GM12873 (cell line): ENCODE data around the gene TNFAIP8.

Experiments
- TF ChIP-seq, protein P1 (sequence below): IDR thresholded peaks from 2 replicates; pipeline ENCODE4 v1.5.1; 2012; ENCODE audit warnings: low read depth, mild to moderate bottlenecking, moderate library complexity, low read length, control low read depth; ENCODE audit not compliant: insufficient read depth; ENCODE audit errors: missing control alignments

TNFAIP8 gene

DNA sequence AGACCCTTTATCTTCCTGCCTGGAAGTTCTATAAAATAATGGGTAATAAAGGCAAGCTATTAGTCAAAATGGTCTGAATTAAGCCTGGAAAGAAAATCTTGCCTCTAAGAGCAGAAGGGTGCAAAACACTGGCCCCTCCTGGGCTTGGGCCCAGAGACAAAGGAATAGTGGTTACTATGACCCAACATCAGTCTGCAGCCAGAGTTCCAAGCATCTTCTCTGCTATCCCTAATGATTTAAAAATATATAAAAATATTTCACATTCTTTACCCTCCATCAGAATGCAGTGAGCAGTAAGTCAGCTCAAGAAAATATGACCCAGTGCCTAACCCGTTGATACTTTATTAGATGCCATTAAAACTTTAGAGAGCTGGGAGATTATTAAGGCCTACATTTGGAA, 14.7 kb downstream of the TNFAIP8 start:
- TF ChIP-seq, protein P1, sequence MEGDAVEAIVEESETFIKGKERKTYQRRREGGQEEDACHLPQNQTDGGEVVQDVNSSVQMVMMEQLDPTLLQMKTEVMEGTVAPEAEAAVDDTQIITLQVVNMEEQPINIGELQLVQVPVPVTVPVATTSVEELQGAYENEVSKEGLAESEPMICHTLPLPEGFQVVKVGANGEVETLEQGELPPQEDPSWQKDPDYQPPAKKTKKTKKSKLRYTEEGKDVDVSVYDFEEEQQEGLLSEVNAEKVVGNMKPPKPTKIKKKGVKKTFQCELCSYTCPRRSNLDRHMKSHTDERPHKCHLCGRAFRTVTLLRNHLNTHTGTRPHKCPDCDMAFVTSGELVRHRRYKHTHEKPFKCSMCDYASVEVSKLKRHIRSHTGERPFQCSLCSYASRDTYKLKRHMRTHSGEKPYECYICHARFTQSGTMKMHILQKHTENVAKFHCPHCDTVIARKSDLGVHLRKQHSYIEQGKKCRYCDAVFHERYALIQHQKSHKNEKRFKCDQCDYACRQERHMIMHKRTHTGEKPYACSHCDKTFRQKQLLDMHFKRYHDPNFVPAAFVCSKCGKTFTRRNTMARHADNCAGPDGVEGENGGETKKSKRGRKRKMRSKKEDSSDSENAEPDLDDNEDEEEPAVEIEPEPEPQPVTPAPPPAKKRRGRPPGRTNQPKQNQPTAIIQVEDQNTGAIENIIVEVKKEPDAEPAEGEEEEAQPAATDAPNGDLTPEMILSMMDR: no peak

DNA sequence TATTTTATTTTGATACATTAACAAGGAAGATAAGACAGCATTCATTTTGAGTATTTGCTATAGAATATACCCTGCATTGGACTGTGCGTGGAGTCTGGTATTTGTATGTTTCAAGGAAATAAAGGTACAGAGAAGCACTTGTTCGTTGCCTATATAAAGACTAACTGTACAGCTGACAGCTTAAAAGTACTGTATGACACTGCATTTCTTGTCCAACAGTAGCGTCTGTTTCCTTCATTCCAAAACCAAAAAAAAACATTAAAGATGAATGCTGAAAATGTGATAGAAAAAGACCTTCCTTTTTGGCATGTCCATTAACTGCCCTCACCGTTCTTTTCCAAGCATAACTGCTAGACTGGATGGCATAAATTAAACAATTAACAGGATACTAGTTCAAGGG, 15.3 kb downstream of the TNFAIP8 start:
- TF ChIP-seq, protein P1: no peak

DNA sequence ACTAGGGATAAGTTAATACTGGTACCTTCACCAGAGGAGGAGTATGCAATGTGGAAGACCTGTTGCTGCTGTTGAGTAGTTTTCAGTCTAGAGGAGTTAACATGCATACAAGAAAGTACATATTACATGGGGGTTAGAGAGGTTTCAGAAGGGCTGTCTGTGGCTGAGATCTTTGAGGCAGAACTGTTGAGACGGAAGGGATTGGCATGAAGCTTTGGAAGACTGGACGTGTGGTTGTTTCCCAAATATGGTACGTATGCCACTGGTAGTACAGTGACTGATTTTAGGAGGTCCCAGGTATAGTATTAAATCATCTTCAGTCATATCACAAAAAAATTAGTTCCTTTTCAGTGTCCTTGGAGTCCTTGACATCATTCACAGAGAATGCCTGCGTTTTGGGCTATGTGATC, 17.6 kb downstream of the TNFAIP8 start:
- TF ChIP-seq, protein P1: no peak

DNA sequence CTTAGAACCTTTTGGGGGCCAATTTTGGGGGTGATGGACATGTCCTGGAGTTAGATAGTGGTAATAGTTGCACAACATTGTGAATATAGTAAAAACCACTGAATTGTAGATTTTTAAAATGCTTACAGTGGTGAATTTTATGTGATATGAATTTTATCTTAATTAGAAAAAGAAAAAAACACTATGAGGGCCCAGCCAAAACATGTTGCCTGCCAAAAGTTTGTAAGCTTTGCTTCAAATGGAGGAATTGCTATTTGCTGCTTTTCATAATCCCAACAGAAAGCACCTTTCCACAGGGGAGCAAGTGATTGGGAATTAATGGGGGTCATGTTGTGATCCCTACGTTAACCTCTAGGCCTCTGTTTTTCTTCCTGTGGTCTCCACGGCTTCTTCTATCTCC, 19.1 kb downstream of the TNFAIP8 start:
- TF ChIP-seq, protein P1: no peak

DNA sequence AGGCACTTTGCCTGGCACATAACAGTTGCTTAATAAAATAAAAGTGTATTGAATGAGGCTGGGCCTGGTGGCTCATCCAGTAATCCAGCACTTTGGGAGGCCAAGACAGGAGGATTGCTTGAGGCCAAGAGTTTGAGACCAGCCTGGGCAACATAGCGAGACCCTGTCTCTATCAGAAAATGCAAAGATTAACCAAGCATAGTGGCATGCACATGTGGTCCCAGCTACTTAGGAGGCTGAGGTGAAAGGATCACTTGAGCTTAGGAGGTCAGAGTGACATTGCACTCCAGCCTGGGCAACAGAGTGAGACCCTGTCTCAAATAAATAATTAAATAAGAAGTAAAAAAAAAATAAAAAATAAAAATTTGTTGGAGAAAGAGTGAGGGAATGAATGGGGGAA, 21.2 kb downstream of the TNFAIP8 start:
- TF ChIP-seq, protein P1: no peak

DNA sequence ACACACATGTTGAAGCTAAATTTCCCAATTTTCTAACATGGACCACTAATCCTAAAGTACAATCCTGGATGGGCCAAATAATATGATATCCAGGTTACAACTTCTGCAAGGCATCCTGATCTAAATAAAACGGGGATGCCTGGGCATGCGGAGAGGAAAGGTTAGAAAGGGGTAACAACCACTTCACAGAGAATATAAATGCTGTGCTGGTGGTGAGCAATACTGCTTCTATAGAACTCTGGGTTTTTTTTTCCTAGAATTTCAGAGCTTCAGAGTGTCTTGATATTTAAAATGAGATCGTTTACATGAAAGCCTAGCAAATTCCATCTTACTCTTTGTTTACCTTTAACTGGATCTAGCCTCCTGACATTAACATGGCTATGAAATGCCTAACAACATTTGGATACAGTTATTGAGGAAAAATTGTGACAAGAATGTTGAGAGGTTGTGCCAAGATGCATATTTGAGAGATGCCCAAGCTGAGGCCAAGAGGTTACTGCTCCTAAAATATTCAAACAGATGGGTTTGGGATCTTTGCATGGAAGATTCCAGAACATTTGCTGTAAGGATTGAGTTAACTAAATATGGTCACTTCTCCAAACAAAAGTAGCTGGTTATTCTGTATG, 22.4 kb downstream of the TNFAIP8 start:
- TF ChIP-seq, protein P1: no peak

DNA sequence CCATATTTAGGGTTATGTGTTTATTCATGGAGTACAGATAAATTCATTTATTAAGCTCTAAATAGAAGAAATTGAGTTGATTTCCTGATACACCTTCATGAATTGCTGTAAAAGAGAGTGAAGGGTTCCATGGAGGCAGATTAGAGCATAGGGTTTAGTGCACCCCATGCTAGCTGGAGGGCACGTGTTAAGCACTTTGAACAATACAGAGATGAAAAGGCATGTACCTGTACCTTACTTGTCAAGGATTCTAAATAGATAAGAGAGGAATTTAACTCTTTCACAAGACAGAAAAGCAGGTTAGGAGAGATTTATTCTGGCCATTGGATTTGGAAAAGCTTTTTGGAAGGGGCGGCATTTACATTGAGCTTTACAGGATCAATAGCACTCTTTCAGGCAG, 23.3 kb downstream of the TNFAIP8 start:
- TF ChIP-seq, protein P1: no peak
